K562 (cell line): ENCODE data around the gene ELOVL1. TPM values are rescaled to one million over a fixed set of nuclear protein-coding genes. Genes with fewer than 3 reads are reported as not detected.
A peak's percentile ranks its signal among the peaks of the same experiment; 100 is the strongest.

ENCODE experiments used
- CEBPB ChIP-seq: fragments of 450-650 bp; IDR thresholded peaks from 2 replicates; pipeline ENCODE4 v1.6.1; 2016; ENCODE audit warnings: missing genetic modification characterization, missing compliant biosample characterization
- DPF2 ChIP-seq: fragments of 450-650 bp; IDR thresholded peaks from 2 replicates; pipeline ENCODE4 v1.6.1; 2016
- MYBL2 ChIP-seq, 2 experiments: fragments of 450-650 bp in 1 of 2; sonication (generic) in 1 of 2; formaldehyde crosslinking in 1 of 2; IDR thresholded peaks; 2 replicates each; pipeline versions ENCODE4 v1.6.1 to v1.8.1; 2017 to 2022; ENCODE audit warnings: borderline replicate concordance in 1 of 2, inconsistent platforms in 1 of 2, low read depth in 1 of 2, mild to moderate bottlenecking in 1 of 2, missing genetic modification reagents in 1 of 2, moderate library complexity in 1 of 2
- RBM25 ChIP-seq: fragments of 200-400 bp; formaldehyde crosslinking; IDR thresholded peaks from 2 replicates; pipeline ENCODE4 v1.6.1; 2018; ENCODE audit warnings: low read length, low read depth, moderate library complexity; ENCODE audit not compliant: severe bottlenecking
- SAFB2 ChIP-seq: fragments of 200-400 bp; formaldehyde crosslinking; IDR thresholded peaks from 2 replicates; pipeline ENCODE4 v1.6.1; 2018; ENCODE audit warnings: borderline replicate concordance, low read length, low read depth, moderate library complexity; ENCODE audit not compliant: severe bottlenecking
- TAF1 ChIP-seq: IDR thresholded peaks from 2 replicates; pipeline ENCODE4 v1.6.1; 2011; ENCODE audit warnings: mild to moderate bottlenecking, low read length, moderate library complexity; ENCODE audit not compliant: insufficient read depth, control insufficient read depth, severe bottlenecking; ENCODE audit errors: extremely low read depth
- ZNF23 ChIP-seq: fragments of 250-450 bp; sonication (Bioruptor Pico); IDR thresholded peaks from 2 replicates; pipeline ENCODE4 v1.4.0; 2020; ENCODE audit warnings: mild to moderate bottlenecking
- polyA plus RNA-seq, 8 experiments: library from polyadenylated mRNA; depleted of rRNA in 4 of 8; stranded (reverse) in 5 of 8; unstranded in 3 of 8; fragments of >200 nt; fragmentation: Nextera tagmentation in 2 of 8; fragmentation: Illumina TruSeq in 1 of 8; extraction: Ambion mirVana in 2 of 8; extraction: Trizol in 1 of 8; gene quantifications; 2 replicates each; pipeline versions ENCODE4 v1.2.1 to v1.2.3, GENCODE V29; 2011 to 2014; ENCODE audit warnings: inconsistent platforms in 1 of 8, missing spikeins in 1 of 8
- total RNA-seq, 7 experiments: library from RNA; depleted of rRNA in 6 of 7; stranded (reverse); fragments of >200 nt in 6 of 7; fragmentation: Illumina TruSeq in 2 of 7; extraction: Trizol in 2 of 7; gene quantifications; 2 replicates each; pipeline versions ENCODE4 v1.2.1 to v1.2.3, GENCODE V29; 2011 to 2021; ENCODE audit warnings: low replicate concordance in 1 of 7
- TF ChIP-seq, protein P1 (sequence below): fragments of 450-650 bp; IDR thresholded peaks from 2 replicates; pipeline ENCODE4 v1.6.1; 2016; ENCODE audit warnings: mild to moderate bottlenecking, moderate library complexity
- TF ChIP-seq, protein P2 (sequence below): fragments of 250-450 bp; sonication (Bioruptor Pico); IDR thresholded peaks from 2 replicates; pipeline ENCODE4 v1.8.0; 2021; ENCODE audit warnings: mild to moderate bottlenecking, moderate library complexity
- TF ChIP-seq, protein P3 (sequence below): fragments of 150-350 bp; IDR thresholded peaks from 2 replicates; pipeline ENCODE4 v1.6.1; 2014; ENCODE audit warnings: low read depth, mild to moderate bottlenecking, low read length, borderline replicate concordance

ELOVL1 gene
- total and polyA plus RNA-seq, 9 of the 15 experiments (the other 6 are each of a cell fraction or from before 2014, with no cell fraction given): 51.0 to 157 (median 70.3) TPM

DNA sequence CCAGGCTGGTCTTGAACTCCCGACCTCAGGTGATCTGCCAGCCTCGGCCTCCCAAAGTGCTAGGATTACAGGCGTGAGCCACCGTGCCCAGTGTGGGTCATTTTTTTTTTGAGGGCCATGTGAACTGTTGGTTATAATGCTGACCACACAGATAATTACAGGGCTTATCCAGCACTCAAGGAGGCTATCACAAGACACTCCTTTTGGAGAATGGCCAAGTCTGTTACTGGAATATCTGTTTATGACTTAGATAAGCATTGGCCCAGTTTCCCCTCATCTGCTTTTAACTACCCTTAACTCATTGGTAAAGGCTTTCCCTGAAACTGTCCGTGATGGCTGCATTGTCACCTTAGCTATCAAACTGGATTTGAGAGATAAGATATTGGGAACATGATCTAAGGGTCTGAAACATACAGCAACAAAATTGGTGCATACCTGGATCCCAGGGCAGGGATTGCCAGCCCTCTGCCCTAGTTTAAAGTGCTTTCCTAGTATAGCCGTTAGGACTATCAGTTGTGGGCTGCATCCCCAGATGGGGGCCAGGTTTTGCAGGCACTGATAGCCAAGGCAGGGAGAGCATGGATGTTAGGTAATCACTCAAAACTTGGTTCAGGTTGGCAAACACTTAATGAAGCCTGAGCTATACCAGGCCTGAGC, 37.5 kb upstream of the ELOVL1 start (continued):
- TF ChIP-seq, protein P1, sequence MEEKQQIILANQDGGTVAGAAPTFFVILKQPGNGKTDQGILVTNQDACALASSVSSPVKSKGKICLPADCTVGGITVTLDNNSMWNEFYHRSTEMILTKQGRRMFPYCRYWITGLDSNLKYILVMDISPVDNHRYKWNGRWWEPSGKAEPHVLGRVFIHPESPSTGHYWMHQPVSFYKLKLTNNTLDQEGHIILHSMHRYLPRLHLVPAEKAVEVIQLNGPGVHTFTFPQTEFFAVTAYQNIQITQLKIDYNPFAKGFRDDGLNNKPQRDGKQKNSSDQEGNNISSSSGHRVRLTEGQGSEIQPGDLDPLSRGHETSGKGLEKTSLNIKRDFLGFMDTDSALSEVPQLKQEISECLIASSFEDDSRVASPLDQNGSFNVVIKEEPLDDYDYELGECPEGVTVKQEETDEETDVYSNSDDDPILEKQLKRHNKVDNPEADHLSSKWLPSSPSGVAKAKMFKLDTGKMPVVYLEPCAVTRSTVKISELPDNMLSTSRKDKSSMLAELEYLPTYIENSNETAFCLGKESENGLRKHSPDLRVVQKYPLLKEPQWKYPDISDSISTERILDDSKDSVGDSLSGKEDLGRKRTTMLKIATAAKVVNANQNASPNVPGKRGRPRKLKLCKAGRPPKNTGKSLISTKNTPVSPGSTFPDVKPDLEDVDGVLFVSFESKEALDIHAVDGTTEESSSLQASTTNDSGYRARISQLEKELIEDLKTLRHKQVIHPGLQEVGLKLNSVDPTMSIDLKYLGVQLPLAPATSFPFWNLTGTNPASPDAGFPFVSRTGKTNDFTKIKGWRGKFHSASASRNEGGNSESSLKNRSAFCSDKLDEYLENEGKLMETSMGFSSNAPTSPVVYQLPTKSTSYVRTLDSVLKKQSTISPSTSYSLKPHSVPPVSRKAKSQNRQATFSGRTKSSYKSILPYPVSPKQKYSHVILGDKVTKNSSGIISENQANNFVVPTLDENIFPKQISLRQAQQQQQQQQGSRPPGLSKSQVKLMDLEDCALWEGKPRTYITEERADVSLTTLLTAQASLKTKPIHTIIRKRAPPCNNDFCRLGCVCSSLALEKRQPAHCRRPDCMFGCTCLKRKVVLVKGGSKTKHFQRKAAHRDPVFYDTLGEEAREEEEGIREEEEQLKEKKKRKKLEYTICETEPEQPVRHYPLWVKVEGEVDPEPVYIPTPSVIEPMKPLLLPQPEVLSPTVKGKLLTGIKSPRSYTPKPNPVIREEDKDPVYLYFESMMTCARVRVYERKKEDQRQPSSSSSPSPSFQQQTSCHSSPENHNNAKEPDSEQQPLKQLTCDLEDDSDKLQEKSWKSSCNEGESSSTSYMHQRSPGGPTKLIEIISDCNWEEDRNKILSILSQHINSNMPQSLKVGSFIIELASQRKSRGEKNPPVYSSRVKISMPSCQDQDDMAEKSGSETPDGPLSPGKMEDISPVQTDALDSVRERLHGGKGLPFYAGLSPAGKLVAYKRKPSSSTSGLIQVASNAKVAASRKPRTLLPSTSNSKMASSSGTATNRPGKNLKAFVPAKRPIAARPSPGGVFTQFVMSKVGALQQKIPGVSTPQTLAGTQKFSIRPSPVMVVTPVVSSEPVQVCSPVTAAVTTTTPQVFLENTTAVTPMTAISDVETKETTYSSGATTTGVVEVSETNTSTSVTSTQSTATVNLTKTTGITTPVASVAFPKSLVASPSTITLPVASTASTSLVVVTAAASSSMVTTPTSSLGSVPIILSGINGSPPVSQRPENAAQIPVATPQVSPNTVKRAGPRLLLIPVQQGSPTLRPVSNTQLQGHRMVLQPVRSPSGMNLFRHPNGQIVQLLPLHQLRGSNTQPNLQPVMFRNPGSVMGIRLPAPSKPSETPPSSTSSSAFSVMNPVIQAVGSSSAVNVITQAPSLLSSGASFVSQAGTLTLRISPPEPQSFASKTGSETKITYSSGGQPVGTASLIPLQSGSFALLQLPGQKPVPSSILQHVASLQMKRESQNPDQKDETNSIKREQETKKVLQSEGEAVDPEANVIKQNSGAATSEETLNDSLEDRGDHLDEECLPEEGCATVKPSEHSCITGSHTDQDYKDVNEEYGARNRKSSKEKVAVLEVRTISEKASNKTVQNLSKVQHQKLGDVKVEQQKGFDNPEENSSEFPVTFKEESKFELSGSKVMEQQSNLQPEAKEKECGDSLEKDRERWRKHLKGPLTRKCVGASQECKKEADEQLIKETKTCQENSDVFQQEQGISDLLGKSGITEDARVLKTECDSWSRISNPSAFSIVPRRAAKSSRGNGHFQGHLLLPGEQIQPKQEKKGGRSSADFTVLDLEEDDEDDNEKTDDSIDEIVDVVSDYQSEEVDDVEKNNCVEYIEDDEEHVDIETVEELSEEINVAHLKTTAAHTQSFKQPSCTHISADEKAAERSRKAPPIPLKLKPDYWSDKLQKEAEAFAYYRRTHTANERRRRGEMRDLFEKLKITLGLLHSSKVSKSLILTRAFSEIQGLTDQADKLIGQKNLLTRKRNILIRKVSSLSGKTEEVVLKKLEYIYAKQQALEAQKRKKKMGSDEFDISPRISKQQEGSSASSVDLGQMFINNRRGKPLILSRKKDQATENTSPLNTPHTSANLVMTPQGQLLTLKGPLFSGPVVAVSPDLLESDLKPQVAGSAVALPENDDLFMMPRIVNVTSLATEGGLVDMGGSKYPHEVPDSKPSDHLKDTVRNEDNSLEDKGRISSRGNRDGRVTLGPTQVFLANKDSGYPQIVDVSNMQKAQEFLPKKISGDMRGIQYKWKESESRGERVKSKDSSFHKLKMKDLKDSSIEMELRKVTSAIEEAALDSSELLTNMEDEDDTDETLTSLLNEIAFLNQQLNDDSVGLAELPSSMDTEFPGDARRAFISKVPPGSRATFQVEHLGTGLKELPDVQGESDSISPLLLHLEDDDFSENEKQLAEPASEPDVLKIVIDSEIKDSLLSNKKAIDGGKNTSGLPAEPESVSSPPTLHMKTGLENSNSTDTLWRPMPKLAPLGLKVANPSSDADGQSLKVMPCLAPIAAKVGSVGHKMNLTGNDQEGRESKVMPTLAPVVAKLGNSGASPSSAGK: no peak; the same call in 1 of the 2 replicates
- TF ChIP-seq TAF1 (no peak), CEBPB (no peak), RBM25 (no peak), DPF2 (peak; percentile 84), MYBL2 (IDR thresholded peaks at IDR 0.05; ENCODE audit: low read depth) (no peak; the same call in 1 of the 2 replicates), MYBL2 (CRISPR knock-in tag; IDR thresholded peaks at IDR 0.05; ENCODE audit: borderline replicate concordance) (no peak), SAFB2 (no peak), ZNF23 (CRISPR knock-in tag) (no peak)
- TF ChIP-seq, protein P2, sequence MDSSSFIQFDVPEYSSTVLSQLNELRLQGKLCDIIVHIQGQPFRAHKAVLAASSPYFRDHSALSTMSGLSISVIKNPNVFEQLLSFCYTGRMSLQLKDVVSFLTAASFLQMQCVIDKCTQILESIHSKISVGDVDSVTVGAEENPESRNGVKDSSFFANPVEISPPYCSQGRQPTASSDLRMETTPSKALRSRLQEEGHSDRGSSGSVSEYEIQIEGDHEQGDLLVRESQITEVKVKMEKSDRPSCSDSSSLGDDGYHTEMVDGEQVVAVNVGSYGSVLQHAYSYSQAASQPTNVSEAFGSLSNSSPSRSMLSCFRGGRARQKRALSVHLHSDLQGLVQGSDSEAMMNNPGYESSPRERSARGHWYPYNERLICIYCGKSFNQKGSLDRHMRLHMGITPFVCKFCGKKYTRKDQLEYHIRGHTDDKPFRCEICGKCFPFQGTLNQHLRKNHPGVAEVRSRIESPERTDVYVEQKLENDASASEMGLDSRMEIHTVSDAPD: no peak
- TF ChIP-seq, protein P3, sequence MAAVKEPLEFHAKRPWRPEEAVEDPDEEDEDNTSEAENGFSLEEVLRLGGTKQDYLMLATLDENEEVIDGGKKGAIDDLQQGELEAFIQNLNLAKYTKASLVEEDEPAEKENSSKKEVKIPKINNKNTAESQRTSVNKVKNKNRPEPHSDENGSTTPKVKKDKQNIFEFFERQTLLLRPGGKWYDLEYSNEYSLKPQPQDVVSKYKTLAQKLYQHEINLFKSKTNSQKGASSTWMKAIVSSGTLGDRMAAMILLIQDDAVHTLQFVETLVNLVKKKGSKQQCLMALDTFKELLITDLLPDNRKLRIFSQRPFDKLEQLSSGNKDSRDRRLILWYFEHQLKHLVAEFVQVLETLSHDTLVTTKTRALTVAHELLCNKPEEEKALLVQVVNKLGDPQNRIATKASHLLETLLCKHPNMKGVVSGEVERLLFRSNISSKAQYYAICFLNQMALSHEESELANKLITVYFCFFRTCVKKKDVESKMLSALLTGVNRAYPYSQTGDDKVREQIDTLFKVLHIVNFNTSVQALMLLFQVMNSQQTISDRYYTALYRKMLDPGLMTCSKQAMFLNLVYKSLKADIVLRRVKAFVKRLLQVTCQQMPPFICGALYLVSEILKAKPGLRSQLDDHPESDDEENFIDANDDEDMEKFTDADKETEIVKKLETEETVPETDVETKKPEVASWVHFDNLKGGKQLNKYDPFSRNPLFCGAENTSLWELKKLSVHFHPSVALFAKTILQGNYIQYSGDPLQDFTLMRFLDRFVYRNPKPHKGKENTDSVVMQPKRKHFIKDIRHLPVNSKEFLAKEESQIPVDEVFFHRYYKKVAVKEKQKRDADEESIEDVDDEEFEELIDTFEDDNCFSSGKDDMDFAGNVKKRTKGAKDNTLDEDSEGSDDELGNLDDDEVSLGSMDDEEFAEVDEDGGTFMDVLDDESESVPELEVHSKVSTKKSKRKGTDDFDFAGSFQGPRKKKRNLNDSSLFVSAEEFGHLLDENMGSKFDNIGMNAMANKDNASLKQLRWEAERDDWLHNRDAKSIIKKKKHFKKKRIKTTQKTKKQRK: no peak
